Measurements from ENCODE around the gene MINK1.
A peak's percentile ranks its signal among the peaks of the same experiment; 100 is the strongest.

The MINK1 gene

GRCh38 chr17:4880857-4881256 lies 47.7 kb downstream of the MINK1 start:
- no peak for DNase-seq

- DNase-seq, result peak; percentile 57
These were observed 48.8 kb downstream of the MINK1 start for GRCh38 chr17:4881761-4882555.

GRCh38 chr17:4884489-4884888 lies 51.3 kb downstream of the MINK1 start:
- DNase-seq, result no peak

GRCh38 chr17:4886830-4887229 lies 53.7 kb downstream of the MINK1 start:
- DNase-seq, result no peak

- DNase-seq, result no peak
These were observed 54.4 kb downstream of the MINK1 start for GRCh38 chr17:4887581-4887980.

GRCh38 chr17:4891411-4892410 lies 58.6 kb downstream of the MINK1 start:
- no peak for DNase-seq

GRCh38 chr17:4892499-4893221 lies 59.5 kb downstream of the MINK1 start:
- DNase-seq, result no peak

GRCh38 chr17:4893272-4893671 lies 60.1 kb downstream of the MINK1 start:
- DNase-seq, result no peak

GRCh38 chr17:4893721-4894560 lies 60.8 kb downstream of the MINK1 start:
- no peak for DNase-seq

- DNase-seq, result no peak
These were observed 62.0 kb downstream of the MINK1 start for GRCh38 chr17:4895121-4895520.

- no peak for DNase-seq
These were observed 62.7 kb downstream of the MINK1 start for GRCh38 chr17:4895657-4896331.

- DNase-seq, result no peak
These were observed 63.4 kb downstream of the MINK1 start for GRCh38 chr17:4896332-4897197.

- DNase-seq, result no peak
These were observed 64.1 kb downstream of the MINK1 start for GRCh38 chr17:4897198-4897687.

- no peak for DNase-seq
These were observed 64.6 kb downstream of the MINK1 start for GRCh38 chr17:4897785-4898184.

GRCh38 chr17:4898351-4898750 lies 65.2 kb downstream of the MINK1 start:
- DNase-seq, result no peak

- DNase-seq, result no peak
These were observed 65.8 kb downstream of the MINK1 start for GRCh38 chr17:4898927-4899326.

- peak; percentile 95 for DNase-seq
These were observed 66.4 kb downstream of the MINK1 start, which contains the start of gene C17orf107 for GRCh38 chr17:4899341-4900230. Gene C17orf107 (plus strand): TSS chr17:4899536. CDS start chr17:4899763, 227 bp downstream.

- DNase-seq, result peak; percentile 80
These were observed 67.3 kb downstream of the MINK1 start for GRCh38 chr17:4900231-4901107.
